ENCODE measurements around the gene MED23.

DNA sequence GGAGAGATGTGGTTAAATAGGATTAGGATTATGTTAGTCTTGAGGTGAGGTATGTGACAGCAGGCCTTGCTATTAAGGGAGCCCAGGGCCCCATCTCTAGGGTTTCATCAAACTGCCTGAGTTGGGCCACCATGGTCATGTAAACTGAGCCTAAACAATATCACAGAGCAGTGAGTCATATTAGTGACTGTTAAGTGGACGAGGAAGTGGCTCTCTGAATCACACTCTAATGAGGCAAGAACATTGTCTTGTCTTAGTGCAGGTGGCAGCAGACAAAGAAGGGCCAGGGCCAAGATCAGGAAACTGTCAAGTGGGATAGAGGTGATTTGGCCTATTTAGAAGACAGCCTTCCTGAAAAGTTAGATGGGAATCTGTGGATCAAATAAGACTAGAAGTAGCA is 32.2 kb upstream of the MED23 start:
- TF ChIP-seq CTCF (IDR thresholded peaks at IDR 0.05) (no peak), POLR2AphosphoS5 (IDR thresholded peaks at IDR 0.05) (no peak), POLR2A (IDR thresholded peaks at IDR 0.05; ENCODE audit: low read depth) (no peak), EP300 (IDR thresholded peaks at IDR 0.05) (no peak)

Data from esophagus muscularis mucosa (tissue), 4 donors.